HCT116 (cell line): ENCODE data around the gene IL17D. TPM values are rescaled to one million over a fixed set of nuclear protein-coding genes. Genes with fewer than 3 reads are reported as not detected.

Experiments
- ATAC-seq: fragments of 200-7000 bp; cut with Tn5 transposase; 2 replicates; pipeline ENCODE4 v1.9.1; 2020; ENCODE audit warnings: mild to moderate bottlenecking, moderate library complexity
- BruUV-seq: library from RNA; stranded (reverse); fragments of 400-500 nt; replicated peaks from 2 replicates; lab custom pipeline; 2021; lab: Mats Ljungman, UMichigan
- CTCF ChIA-PET: fragments of 300-600 bp; sonication (Branson Sonifier 250); formaldehyde crosslinking; loops from one replicate; lab custom pipeline; 2021; ENCODE audit warnings: antibody characterized with exemption; lab: Charles Lee
- POLR2A ChIA-PET: fragments of 300-600, 350-600 bp; sonication (Branson Sonifier 250); formaldehyde crosslinking; loops from one replicate; lab custom pipeline; 2021; ENCODE audit warnings: antibody characterized with exemption; lab: Charles Lee
- RAD21 ChIA-PET, 2 experiments: fragments of 300-600 bp; sonication (Branson Sonifier 250); formaldehyde crosslinking; loops; one replicate each; lab custom pipeline; 2023; ENCODE audit warnings: low total read pairs in 2 of 2; ENCODE audit not compliant: uncharacterized antibody in 2 of 2, unreplicated experiment in 2 of 2, low non-redundant PET in 1 of 2; lab: Charles Lee
- DNase-seq: peaks from one replicate; pipeline ENCODE4 v3.0.0-alpha.2; 2010; ENCODE audit warnings: low read depth, low spot score
- H2AFZ ChIP-seq: fragments of 200-600 bp; shearing (Covaris generic), sonication (generic); 2 replicates; pipeline ENCODE4 v1.6.1; 2017; ENCODE audit warnings: low read depth, mixed run types, mixed read lengths, antibody characterized with exemption, low read length; ENCODE audit not compliant: poor library complexity, severe bottlenecking
- H3K27ac ChIP-seq: 2 replicates; pipeline ENCODE4 v1.5.1; 2012; ENCODE audit warnings: low read depth, low read length
- H3K27me3 ChIP-seq: fragments of 200-600 bp; sonication (generic); 2 replicates; pipeline ENCODE4 v1.6.1; 2016; ENCODE audit warnings: mixed run types, low read length, mixed read lengths; ENCODE audit not compliant: insufficient read depth
- H3K36me3 ChIP-seq, 2 experiments: fragments of 200-500 bp in 1 of 2; fragments of 200-600 bp in 1 of 2; sonication (Bioruptor generic) in 1 of 2; sonication (generic) in 1 of 2; 2 replicates each; pipeline versions ENCODE4 v1.5.1 to v1.6.1; 2014 to 2016; ENCODE audit warnings: low read length in 2 of 2, inconsistent platforms in 1 of 2, mixed read lengths in 1 of 2, mixed run types in 1 of 2; ENCODE audit not compliant: insufficient read depth in 2 of 2, control insufficient read depth in 1 of 2
- H3K4me1 ChIP-seq, 2 experiments: fragments of 200-600 bp in 1 of 2; sonication (generic) in 1 of 2; 2 replicates each; pipeline versions ENCODE4 v1.5.1 to v1.6.1; 2012 to 2017; ENCODE audit warnings: low read length in 2 of 2, inconsistent platforms in 1 of 2, mild to moderate bottlenecking in 1 of 2, mixed read lengths in 1 of 2, mixed run types in 1 of 2, moderate library complexity in 1 of 2; ENCODE audit not compliant: insufficient read depth in 2 of 2, control insufficient read depth in 1 of 2
- H3K4me2 ChIP-seq: fragments of 200-600 bp; sonication (generic); 2 replicates; pipeline ENCODE4 v1.6.1; 2017; ENCODE audit warnings: mixed run types, low read length, mixed read lengths
- H3K4me3 ChIP-seq, 2 experiments: fragments of 200-600 bp in 1 of 2; sonication (generic) in 1 of 2; replicated peaks in 1 of 2; 2 replicates each; pipeline ENCODE4 v1.5.1; 2011 to 2016; ENCODE audit warnings: low read length in 2 of 2, control low read depth in 1 of 2, low read depth in 1 of 2, mild to moderate bottlenecking in 1 of 2, mixed read lengths in 1 of 2, mixed run types in 1 of 2
- H3K79me2 ChIP-seq: fragments of 200-600 bp; sonication (generic); 2 replicates; pipeline ENCODE4 v1.6.1; 2017; ENCODE audit warnings: mild to moderate bottlenecking, mixed run types, low read length, moderate library complexity, mixed read lengths; ENCODE audit not compliant: insufficient read depth
- H3K9ac ChIP-seq: fragments of 200-600 bp; sonication (generic); 2 replicates; pipeline ENCODE4 v1.6.1; 2016; ENCODE audit warnings: low read length, mixed read lengths
- H3K9me2 ChIP-seq: fragments of 200-600 bp; sonication (generic), shearing (Covaris generic); 2 replicates; pipeline ENCODE4 v1.6.1; 2017; ENCODE audit warnings: mixed run types, mild to moderate bottlenecking, moderate library complexity; ENCODE audit not compliant: insufficient read depth
- H3K9me3 ChIP-seq, 2 experiments: fragments of 200-500 bp in 1 of 2; fragments of 200-600 bp in 1 of 2; sonication (Bioruptor generic) in 1 of 2; sonication (generic) in 1 of 2; 2 replicates each; pipeline ENCODE4 v1.6.1; 2014 to 2017; ENCODE audit warnings: low read length in 2 of 2, mixed read lengths in 2 of 2, inconsistent platforms in 1 of 2, low read depth in 1 of 2, mild to moderate bottlenecking in 1 of 2, mixed run types in 1 of 2, moderate library complexity in 1 of 2; ENCODE audit not compliant: control insufficient read depth in 1 of 2, insufficient read depth in 1 of 2
- H4K20me1 ChIP-seq: fragments of 200-600 bp; sonication (generic), shearing (Covaris generic); 2 replicates; pipeline ENCODE4 v1.6.1; 2017; ENCODE audit warnings: mixed run types, mild to moderate bottlenecking, moderate library complexity; ENCODE audit not compliant: insufficient read depth
- ELF1 ChIP-seq: IDR thresholded peaks from 2 replicates; pipeline ENCODE4 v1.6.1; 2012; ENCODE audit warnings: low read depth, borderline replicate concordance
- EZH2phosphoT487 ChIP-seq: fragments of 200-600 bp; IDR thresholded peaks from 2 replicates; pipeline ENCODE4 v1.6.1; 2018; ENCODE audit warnings: antibody characterized with exemption, borderline replicate concordance
- FOSL1 ChIP-seq: IDR thresholded peaks from 2 replicates; pipeline ENCODE4 v1.6.1; 2012; ENCODE audit warnings: low read depth
- POLR2AphosphoS5 ChIP-seq: IDR thresholded peaks from 2 replicates; pipeline ENCODE4 v1.6.1; 2011; ENCODE audit warnings: mild to moderate bottlenecking, low read depth, low read length, moderate library complexity
- SRF ChIP-seq: IDR thresholded peaks from 2 replicates; pipeline ENCODE4 v1.6.1; 2012; ENCODE audit warnings: low read depth
- TCF7L2 ChIP-seq: IDR thresholded peaks from 2 replicates; pipeline ENCODE4 v1.7.0; 2011; ENCODE audit warnings: borderline replicate concordance, inconsistent platforms; ENCODE audit not compliant: insufficient read depth, insufficient read length; ENCODE audit errors: extremely low read depth
- ZFX ChIP-seq: fragments of 450-650 bp; IDR thresholded peaks from 2 replicates; pipeline ENCODE4 v1.6.1; 2017
- intact Hi-C: fragments of 100-400 bp; cut with micrococcal nuclease; formaldehyde crosslinking; loops from 2 replicates; pipeline ENCODE4 v1.10.0; 2022
- total RNA-seq: library from RNA; stranded (reverse); gene quantifications from one replicate; pipeline ENCODE4 v1.2.1, GENCODE V29; 2021; ENCODE audit not compliant: unreplicated experiment
- TF ChIP-seq, protein P1 (sequence below): IDR thresholded peaks from 2 replicates; pipeline ENCODE4 v1.6.1; 2012
- TF ChIP-seq, protein P2 (sequence below): IDR thresholded peaks from 2 replicates; pipeline ENCODE4 v1.6.1; 2012
- TF ChIP-seq, protein P3 (sequence below): IDR thresholded peaks from 2 replicates; pipeline ENCODE4 v1.6.1; 2011; ENCODE audit warnings: mild to moderate bottlenecking, low read length, moderate library complexity; ENCODE audit not compliant: insufficient replicate concordance; ENCODE audit errors: extremely low read depth

IL17D gene
- total RNA-seq, 1 experiment from 2014 or later, result 0.25 TPM

DNA sequence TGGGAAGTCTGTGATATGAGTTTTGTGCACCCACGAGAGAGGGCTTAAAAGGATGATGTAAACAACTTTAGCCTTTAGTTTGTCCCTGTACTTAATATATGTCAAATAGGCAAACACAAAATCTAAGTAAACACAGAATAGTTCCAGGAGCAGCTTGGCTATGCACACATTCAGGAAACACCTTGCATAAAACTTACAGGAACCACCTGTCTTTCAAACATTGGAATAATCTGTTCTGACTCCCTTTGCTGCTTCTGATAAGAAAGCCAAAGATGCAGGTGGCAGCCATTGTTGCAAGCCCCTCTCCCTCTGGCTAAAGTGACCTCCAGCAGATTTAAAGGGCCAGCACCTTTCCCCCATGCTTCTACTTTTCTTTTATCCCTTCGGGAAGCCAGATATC is 65.6 kb downstream of the IL17D start:
- RAD21 ChIA-PET, result no interaction called here
- TF ChIP-seq, protein P1, sequence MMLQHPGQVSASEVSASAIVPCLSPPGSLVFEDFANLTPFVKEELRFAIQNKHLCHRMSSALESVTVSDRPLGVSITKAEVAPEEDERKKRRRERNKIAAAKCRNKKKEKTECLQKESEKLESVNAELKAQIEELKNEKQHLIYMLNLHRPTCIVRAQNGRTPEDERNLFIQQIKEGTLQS, result no peak
- TF ChIP-seq FOSL1 (no peak), ZFX (no peak), POLR2AphosphoS5 (no peak), EZH2phosphoT487 (no peak), ELF1 (no peak), TCF7L2 (no peak), SRF (no peak)
- TF ChIP-seq, protein P2, sequence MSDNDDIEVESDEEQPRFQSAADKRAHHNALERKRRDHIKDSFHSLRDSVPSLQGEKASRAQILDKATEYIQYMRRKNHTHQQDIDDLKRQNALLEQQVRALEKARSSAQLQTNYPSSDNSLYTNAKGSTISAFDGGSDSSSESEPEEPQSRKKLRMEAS, result no peak
- TF ChIP-seq, protein P3, sequence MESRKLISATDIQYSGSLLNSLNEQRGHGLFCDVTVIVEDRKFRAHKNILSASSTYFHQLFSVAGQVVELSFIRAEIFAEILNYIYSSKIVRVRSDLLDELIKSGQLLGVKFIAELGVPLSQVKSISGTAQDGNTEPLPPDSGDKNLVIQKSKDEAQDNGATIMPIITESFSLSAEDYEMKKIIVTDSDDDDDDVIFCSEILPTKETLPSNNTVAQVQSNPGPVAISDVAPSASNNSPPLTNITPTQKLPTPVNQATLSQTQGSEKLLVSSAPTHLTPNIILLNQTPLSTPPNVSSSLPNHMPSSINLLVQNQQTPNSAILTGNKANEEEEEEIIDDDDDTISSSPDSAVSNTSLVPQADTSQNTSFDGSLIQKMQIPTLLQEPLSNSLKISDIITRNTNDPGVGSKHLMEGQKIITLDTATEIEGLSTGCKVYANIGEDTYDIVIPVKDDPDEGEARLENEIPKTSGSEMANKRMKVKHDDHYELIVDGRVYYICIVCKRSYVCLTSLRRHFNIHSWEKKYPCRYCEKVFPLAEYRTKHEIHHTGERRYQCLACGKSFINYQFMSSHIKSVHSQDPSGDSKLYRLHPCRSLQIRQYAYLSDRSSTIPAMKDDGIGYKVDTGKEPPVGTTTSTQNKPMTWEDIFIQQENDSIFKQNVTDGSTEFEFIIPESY, result no peak
- TF ChIP-seq, all 23 proteins: peak for 0
- 0 out of 4 replicates have a peak, but pooled peaks cover 0 to 4% of the 10 kb centered on the region in 2 experiments for H3K9me3 ChIP-seq
- H3K27ac ChIP-seq, result no peak overlapping the region
- ChIA-PET POLR2A (no interaction called here), CTCF (no interaction called here)
- no peak for DNase-seq
- H3K4me2 ChIP-seq, result no peak overlapping the region
- 0 out of 4 replicates have a peak, but pooled peaks cover 0 to 4% of the 10 kb centered on the region in 2 experiments for H3K36me3 ChIP-seq
- no peak overlapping the region for H3K9ac ChIP-seq
- peaks cover 25% of the 10 kb centered on the region for H3K79me2 ChIP-seq
- no peak for ATAC-seq
- H3K4me1 ChIP-seq, result peaks cover 8 to 9% of the 10 kb centered on the region in 2 experiments; a peak in 3 of 4 replicates
- BruUV-seq, result no TSS peak
- no peaks in the 10 kb centered on the region for H3K27me3 ChIP-seq
- H3K4me3 ChIP-seq, result no peak overlapping the region
- intact Hi-C loops, result no loop called here
- no peak overlapping the region for H2AFZ ChIP-seq
- no peaks in the 10 kb centered on the region for H3K9me2 ChIP-seq
- no peaks in the 10 kb centered on the region for H4K20me1 ChIP-seq
